Measurements from ENCODE around the gene FAM174C.

The FAM174C gene

GRCh38 chr19:1261538-1261797 lies 13.9 kb upstream of the FAM174C start:
- DNase-seq (ENCODE audit: low read depth, low spot score) = no peak

GRCh38 chr19:1261798-1262622 lies 13.3 kb upstream of the FAM174C start:
- DNase-seq (ENCODE audit: low read depth, low spot score) = no peak

DNA sequence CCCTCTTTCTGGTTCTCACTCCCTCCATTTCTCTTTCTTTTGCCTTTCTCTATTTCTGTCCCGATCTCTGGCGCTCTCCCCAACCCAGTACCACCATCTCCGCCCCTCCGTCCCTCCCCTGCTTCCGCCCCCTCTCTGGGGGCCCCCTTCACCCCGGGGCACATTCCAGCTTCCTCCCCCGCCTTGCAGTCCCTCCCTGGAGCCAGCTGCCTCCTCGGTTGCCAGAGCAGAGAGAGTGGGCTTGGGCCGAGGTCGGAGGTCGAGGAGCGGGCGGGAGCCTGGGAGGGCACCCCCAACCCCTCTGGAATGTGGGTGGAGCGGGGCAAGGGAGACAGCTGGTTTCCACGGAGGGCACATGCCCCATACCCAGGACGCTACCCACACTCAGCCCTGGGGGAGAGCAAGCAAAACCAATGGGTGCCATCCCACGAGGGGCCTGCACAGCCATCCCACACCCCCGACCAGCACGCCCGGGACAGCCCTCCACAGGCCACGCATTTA lies 12.7 kb upstream of the FAM174C start:
- DNase-seq (ENCODE audit: low read depth, low spot score) = no peak

DNA sequence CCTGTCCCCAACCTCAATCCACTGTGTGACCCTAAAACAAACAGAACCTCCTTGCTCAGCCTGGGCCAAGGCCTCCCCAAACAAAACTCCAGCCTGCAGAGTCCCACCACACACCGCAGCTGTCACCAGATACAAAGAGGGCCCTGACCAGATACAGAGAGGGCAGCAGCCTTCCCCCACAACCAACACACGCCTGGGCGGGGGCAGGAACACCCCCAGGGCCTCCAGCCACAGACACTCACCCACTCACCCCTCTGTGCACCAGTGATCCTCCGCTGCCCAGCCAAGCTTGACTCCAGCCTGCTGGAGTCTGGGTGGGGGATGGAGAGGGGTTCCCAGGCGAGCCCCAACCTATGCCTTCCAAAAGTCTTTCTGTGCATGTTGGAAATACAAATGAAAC lies 12.1 kb upstream of the FAM174C start:
- no peak for DNase-seq (ENCODE audit: low read depth, low spot score)

DNA sequence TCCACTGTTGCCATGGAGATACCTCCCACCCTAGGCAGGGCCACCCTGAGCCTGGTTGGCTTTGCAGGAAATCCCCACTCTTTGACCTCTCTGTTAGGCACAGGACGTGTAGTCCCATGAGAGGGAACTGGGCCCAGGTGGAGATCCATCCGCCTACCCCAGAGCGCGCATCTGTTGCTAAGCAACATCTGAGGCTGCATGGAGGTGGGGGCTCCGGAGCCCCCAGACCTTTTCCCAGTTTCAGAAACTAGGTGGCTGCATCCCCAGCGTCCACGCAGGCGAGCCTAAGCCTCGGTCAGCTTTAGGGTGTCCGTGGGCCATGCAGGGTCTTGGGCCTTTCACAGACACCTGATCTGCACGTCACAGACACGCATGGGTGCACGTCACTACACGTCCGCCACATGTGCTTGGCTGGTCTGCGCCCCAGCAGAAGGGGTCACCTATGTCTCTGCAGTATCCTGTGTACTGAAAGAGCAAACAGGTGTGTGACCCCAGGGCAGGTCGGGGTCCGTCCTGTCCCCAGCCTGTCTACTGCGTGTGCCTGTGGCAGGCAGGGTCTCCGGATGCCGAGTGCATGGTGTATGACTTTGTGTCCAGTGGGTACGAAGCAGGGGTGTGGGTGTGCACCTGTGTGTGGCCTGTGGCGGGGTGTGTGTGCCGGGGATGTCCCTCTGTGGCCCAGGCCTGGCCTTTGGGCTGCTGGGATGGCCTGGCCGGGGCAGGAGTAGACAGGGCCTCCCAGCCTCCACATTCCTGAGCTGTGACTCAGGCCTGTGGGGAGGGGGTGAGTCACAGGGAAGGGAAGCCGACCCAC lies 10.3 kb upstream of the FAM174C start:
- DNase-seq (ENCODE audit: low read depth, low spot score) = no peak

GRCh38 chr19:1265615-1266128 lies 9.7 kb upstream of the FAM174C start:
- no peak for DNase-seq (ENCODE audit: low read depth, low spot score)

- DNase-seq (ENCODE audit: low read depth, low spot score) = no peak
These were observed 9.0 kb upstream of the FAM174C start for GRCh38 chr19:1266129-1266915.

- DNase-seq (ENCODE audit: low read depth, low spot score) = no peak
These were observed 8.3 kb upstream of the FAM174C start for GRCh38 chr19:1266916-1267476.

- no peak for DNase-seq (ENCODE audit: low read depth, low spot score)
These were observed 7.7 kb upstream of the FAM174C start for GRCh38 chr19:1267477-1268225.

DNA sequence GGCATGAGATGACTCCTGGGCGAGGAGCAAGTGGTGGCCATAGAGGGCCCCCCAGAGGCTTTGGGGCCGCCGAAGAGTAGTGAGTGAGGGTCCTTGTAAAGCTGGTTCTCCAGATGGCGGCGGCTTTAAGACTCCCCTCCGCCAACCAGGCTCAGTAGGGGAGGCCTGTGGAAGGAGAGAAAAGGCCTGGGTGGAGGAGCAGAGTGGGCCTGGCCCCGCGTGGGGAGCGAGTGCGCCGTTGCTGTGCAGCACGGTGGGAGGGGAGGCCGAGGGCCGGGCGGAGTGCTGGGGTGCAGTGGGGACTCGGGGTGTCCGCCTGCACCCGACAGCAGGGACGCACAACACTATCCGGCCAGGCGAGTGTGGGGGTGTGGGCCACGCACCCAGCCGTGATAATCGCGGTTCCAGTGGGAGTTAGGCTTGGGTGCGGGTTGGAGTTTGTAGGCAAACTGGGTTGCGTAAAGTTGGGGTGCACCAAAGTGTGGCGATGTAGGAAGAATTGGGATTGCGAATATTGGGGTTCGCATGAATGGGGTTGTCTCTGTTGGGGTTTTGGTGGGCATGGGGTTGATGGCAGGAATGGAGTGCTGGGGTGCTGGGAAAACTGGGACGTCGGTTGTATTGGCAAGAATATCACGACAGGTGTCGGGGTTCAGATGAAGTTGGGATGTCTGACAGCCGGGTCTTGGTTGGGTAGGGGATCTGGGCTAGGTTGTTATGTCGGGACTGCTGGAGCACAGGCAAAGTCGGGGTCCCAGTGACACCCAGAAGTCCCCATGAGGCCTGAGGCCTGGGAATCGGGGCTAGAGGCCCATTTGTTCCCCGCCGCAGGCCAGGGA lies 6.9 kb upstream of the FAM174C start:
- no peak for DNase-seq (ENCODE audit: low read depth, low spot score)

DNA sequence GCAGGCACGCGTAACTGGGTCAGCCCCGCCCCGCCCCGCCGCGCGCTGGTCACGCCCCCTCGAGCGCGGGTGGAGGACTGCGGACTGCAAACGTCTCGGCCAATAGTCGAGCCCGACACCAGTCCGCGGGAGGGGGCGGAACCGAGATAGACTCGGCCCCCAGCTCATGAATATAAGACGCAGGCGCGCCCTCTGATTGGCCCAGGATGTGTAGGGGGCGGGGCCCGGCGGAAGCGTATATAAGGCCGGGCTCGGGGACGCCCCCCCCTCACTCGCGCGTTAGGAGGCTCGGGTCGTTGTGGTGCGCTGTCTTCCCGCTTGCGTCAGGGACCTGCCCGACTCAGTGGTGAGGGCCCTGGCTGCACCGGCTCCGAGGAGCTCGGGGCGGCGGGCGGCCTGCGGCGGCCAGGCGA lies 6.3 kb upstream of the FAM174C start, which contains the start of gene CIRBP:
CIRBP (plus strand) TSS at position 268 of the 413 bp plus-strand sequence. CDS start 1,602 bp downstream, outside the sequence.
- DNase-seq (ENCODE audit: low read depth, low spot score) = peak; percentile 99

DNA sequence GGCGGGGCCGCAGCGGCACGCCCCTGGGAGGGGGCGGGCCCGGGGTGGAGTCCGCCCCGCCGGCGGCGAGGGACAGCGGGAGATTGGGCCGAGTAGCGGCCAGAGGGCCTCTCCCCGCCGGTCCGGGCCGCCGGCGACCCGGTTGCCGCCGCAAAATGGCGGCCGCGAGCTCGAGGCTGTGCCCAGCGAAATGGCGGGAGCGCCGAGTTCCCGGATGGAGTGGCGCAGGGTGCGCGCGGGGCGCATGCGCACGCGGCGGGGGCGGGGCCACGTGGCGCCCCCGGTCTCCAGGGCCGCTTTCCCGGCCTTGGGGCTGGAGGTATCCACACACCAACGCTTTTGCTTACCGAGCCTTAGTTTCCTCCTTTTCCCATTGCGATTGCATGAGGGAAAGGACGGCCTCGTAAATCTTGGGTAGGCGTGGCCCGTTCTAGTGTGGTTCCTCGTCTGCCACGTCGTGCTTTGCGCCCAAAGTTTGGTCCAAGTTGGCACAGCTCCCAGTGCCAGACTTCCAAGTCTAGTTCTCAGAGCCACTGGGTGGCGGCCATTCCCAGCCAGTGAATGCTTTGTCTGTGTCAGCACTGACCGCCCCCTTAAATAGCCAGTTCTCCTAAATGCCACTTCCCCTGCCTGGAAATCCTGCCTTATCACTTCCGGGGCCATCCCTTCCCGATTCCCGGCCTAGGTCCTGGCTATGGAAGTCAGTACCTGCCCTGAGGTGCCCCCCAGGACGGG lies 5.7 kb upstream of the FAM174C start:
- peak; percentile 79 for DNase-seq (ENCODE audit: low read depth, low spot score)

GRCh38 chr19:1270213-1270853 lies 5.0 kb upstream of the FAM174C start:
- no peak for DNase-seq (ENCODE audit: low read depth, low spot score)

- DNase-seq (ENCODE audit: low read depth, low spot score) = no peak
These were observed 4.3 kb upstream of the FAM174C start for GRCh38 chr19:1270854-1271527.

GRCh38 chr19:1271528-1272422 lies 3.6 kb upstream of the FAM174C start:
- DNase-seq (ENCODE audit: low read depth, low spot score) = no peak

DNA sequence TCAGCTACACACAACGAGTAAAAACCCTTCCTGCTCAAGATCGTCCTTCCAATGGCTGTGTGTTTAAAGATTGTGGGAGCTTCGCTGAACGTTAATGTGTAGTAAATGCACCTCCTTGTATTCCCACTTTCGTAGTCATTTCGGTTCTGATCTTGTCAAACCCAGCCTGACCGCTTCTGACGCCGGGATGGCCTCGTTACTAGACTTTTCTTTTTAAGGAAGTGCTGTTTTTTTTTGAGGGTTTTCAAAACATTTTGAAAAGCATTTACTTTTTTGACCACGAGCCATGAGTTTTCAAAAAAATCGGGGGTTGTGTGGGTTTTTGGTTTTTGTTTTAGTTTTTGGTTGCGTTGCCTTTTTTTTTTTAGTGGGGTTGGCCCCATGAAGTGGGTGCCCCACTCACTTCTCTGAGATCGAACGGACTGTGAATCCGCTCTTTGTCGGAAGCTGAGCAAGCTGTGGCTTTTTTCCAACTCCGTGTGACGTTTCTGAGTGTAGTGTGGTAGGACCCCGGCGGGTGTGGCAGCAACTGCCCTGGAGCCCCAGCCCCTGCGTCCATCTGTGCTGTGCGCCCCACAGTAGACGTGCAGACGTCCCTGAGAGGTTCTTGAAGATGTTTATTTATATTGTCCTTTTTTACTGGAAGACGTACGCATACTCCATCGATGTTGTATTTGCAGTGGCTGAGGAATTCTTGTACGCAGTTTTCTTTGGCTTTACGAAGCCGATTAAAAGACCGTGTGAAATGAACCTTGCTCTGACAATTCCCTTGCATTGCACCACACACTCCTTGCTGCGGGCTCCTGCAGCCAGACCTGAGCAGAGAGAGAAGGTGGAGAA lies 2.7 kb upstream of the FAM174C start:
- DNase-seq (ENCODE audit: low read depth, low spot score) = no peak
